HG03025 (cell line): ENCODE measurements around the gene LONP1.

Source experiments
- ATAC-seq: cut with Tn5 transposase; IDR thresholded peaks from one replicate; pipeline ENCODE4 v1.9.1; 2021; ENCODE audit warnings: mild to moderate bottlenecking, moderate library complexity; ENCODE audit not compliant: unreplicated experiment, low FRiP score

LONP1 gene

DNA sequence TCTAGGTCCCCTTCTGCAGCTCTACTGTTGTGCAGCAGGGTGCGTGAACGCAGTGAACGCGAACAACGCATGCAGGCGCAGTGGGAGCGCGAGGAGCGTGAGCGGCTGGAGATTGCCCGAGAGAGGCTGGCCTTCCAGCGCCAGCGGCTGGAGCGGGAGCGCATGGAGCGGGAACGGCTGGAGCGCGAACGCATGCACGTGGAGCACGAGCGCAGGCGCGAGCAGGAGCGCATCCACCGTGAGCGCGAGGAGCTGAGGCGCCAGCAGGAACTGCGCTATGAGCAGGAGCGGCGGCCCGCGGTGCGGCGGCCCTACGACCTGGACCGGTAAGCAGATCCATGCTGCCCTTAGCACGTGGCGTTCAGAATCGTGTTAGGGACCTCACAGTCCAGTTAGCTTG lies 58.5 kb downstream of the LONP1 start:
- no peak for ATAC-seq

DNA sequence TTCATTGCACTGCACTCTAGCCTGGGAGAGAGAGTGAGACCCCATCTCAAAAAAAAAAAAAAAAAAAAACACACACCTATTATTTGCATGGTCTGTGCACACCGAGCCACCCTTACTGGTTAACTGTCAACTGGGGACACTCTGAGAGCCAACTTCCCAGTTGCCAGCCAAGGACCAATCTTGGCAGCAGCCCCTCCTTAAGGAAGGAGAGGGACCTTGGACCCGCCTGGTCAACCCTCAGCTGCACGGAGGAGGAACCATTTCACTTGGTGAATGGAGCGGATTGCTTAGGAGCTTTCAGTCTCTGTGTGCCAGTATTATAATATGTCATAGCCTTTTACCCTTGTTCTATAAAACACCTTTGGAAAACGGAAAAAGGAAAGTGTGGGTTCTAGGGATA lies 64.5 kb downstream of the LONP1 start:
- no peak for ATAC-seq

DNA sequence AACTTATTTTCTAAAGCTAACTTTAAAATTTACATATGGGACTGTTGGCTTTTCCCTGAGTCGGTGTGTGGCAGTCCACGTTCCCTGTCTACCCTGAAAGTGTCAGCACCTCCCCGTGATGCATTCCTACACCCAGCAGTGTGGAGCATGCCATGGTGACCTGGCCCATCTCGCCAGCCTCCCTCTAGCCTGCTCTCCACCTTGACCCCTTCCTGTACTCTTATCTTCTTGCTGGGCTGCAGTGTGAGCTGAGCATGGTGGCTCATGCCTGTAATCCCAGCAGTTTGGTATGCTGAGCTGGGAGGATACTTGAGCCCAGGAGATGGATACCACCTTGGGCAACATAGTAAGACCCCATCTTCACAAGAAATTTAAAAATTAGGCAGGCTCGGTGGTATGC lies 65.0 kb downstream of the LONP1 start:
- ATAC-seq, result no peak

DNA sequence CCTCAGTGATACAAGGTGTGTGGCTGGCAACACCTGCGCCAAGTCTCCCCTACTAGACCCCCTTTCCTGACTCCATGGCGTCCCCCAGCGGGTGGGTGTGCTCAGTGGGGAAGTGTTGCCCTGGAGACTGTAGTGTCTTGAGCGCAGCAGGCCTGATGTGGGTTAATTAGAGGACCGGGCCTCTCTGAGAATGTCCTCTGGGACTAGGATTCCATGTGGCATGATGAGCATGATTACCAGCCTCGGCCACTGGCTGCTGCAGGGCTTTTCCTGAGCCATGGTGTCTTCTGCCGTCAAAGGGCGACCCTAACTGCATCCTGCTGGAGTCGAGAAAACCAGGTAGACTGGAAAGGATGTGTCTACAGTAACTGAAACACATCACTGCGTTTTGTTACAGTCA lies 67.7 kb downstream of the LONP1 start:
- ATAC-seq, result no peak

DNA sequence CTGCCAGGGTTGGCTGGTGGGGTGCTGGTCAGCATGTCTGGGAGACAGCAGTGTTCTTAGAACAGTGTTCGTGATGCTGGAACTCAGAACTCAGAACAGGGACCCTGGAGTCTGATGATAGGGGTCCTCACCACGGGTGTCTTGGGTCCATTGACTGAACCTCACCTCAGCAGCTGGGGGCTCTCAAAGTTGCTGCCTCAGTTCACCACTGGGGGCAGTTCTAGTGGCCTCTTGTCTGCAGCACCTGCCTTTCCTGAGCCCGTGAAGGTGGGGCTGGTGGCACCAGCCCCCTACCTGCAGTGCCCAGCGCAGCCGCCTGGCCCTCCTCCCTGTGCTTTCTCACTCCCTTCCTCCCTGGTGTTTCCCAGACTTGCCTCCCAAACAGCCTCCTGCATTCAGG lies 68.6 kb downstream of the LONP1 start:
- ATAC-seq, result no peak

DNA sequence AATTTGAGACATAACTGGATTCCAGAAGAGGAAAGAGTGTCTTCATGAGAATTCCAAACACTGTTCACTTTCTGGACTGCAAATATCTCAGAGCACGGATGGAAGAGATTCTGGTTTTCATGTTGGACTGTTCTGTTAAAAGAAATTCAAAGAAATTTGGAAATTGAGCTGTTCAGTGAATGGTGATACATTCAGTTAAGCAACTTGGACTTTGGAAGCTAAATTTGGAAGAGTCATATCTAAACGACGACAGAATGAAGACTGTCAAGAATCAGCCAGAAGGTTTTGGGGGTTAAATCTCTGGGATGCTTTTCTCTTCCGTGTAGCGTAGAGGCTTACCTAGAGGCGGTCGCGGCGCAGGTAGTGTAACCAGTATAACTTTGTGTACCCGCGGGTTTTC lies 71.5 kb downstream of the LONP1 start:
- ATAC-seq, result no peak

DNA sequence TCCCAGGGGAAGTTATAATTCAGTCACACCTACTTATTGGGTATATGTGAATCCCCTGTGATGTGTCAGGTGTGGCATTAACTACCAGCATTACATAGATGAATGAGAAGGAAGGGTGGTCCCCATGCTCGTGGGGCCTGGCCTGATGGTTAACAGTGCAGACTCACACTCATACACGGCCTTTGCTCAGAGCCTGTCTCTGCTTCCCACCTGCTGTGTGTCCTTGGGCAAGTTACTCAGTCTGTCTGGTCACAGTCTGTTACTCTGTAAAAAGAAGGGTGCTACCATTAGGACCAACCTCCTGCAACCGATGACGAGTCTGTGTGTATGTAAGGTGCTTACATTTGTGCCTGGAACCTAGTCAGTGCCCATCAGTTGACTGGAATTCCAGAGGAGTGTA lies 73.2 kb downstream of the LONP1 start:
- no peak for ATAC-seq

DNA sequence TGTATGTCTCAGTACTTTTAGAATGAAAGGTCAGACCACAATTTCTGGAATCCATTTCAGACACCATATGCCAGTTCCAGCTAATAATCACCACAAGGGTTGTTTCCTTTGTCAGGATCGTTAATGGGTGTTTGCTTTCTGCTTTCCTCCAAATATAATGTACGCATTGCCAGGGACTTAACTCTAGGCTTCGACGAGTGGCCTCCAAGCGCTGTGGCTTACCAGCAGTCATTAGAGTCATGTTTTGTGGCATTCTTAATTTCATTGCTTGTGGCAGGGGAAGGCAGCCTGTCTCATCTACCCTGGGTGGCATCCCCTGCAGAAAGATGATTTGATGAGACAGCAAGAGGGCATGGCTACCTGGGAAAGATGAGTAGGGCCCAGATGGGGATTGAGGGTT lies 74.5 kb downstream of the LONP1 start:
- ATAC-seq, result no peak

DNA sequence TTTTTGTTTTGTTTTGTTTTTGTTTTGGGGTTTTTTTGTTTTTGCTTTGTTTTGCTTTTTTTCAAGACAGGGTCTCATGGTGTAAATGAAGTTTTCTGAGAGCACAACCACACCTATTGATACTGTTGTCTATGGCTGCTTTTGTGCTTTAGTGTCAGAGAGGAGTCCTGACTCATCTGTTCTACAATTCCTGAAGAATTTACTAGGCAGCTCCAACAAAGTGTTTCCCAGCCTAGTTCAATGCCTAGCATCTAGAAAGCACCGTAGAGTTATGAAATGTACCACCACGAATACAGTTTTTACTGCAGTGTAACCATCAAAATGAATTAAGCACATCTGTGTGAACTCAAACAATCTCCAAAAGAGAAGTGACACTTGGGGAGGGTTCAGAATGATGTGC lies 75.9 kb downstream of the LONP1 start:
- no peak for ATAC-seq

DNA sequence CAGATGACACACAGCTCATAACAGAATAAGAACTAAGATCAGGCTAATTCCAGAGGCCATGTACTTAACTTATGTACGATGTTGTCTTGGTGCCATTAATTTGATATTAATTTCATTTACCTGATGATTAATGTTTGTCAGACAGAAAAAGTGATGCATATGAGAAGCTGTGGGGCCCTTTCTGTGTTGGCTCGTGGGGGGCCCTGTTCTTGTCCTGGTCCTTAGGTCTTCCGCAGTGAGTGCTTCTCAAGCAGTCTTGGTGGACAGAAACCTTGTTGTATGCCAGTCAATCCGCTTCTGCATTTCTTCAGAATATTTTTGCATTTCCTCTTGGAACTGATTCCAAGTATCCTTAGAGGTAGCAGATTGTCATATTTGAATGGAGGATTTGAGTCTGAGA lies 76.9 kb downstream of the LONP1 start:
- no peak for ATAC-seq

DNA sequence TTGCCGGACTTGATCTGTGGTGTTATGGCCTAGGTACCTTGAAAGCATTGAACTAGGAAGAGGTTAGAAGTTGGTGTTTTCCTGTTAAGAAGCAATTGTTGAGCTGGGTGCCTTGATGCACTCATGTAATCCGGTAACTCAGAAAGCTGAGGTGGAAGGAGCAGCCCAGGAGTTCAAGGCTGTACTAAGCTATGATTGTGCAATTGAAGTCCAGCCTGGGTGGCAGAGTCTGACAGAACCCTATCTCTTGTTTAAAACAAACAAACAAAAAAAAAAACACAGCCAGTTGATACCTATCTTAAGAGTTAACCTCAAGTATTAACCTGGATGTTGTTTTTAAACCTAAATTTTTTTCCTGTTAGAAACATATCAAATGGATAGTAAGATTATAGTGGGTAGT lies 77.7 kb downstream of the LONP1 start:
- ATAC-seq, result no peak
